HG03039 (cell line): Measurements from ENCODE around the gene DHRS7.

Source experiments
- ATAC-seq: cut with Tn5 transposase; IDR thresholded peaks from one replicate; pipeline ENCODE4 v1.9.1; 2021; ENCODE audit warnings: mild to moderate bottlenecking, moderate library complexity; ENCODE audit not compliant: unreplicated experiment

DHRS7 gene

DNA sequence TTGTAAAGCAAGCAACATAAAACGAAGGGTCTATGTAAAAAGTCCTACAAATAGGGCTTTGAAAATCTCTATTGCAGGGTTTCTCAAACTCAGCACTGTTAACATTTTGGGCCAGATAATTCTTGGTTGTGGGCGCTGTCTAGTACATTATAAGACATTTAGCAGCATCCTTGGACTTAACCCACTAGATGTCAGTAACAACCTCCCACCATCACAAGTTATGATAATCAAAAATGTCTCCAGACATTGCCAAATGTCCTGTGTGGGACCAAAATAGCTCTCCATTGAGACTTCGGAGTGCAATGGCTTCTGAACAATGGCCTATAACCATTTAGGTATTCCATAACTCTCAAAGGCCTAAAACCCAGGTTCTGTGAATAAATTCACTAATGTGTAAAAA, 22.9 kb upstream of the DHRS7 start:
- ATAC-seq: no peak

DNA sequence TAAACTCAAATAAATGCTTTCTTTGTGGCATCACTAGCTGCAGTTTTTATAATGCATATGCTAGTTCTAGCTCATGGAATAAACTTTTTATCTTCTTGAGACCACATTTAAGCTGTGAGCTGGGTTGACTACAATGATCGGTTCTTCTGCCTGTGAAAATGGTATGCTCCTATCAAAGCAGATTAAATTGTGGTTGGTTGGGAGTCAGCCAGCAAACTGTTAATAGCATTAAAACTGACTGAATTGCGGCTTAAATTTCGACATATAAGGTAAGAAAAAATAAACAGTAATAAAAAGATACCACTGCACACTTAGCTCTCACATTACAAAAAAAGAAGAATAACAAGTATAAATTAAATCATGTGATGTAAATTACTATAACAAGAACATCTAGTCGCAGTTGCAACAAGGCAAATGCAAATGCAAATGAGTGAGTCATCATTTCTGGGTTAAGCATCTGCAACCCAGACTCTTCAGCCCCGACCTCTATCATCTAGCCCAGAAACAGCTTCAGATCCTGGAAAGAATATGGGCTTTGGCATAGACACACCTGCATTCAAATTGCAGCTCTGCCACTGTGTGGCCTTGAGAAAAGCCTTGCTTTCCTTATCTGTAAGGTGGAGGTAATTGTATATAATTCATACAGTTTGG, 19.8 kb upstream of the DHRS7 start:
- ATAC-seq: no peak

DNA sequence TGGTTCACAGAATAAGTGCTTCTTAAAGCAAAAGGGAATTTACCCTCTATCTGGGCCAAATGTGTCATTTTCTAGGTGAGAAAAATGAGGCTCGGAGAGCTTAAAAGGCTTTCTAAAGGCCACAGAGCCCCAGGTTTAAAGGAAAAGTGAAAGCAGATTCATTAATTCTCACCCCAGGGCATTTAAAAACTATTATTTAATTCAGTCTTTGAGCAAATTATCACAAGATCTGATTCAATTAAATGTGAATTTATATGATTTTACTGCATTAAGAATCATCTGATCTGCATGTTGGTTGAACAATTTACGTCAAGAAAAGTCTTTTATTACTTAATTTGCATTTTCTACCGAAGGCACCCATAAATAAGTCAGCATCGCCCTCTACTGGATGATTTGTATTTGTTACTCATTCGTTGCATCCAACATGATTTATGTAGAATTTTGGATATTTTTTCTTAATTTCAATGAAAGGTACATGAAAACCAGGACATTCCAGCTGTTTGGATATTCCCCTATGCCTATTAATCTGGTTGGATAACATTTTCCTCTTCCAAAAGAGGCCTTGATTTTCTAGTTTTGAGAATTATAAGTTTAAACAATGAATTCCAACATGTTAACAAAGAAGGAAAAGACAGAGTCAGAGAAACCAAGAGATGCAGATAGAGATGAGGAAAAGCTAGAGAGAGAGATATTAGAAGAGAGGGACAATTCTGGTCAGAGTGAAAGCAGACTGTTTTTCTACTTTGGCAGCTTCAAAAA, 19.1 kb upstream of the DHRS7 start:
- no peak for ATAC-seq

DNA sequence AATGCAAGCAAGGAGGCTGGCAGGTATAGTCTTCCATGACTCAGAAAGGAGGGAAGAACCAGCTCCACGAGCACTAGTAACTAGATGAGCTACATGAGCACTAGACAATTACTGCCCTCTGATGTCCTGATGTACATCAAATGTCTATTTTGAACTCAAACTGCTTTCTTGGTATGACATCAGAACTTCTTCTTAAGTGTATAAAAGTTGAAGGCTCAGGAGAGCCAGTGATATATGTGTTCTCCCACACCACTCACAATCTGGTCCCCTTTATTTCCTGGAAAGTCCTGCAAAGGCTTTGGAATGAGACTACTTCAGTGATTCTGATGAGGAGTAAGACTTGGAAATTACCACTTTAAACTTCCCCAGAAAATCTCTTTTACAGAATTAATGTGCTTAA, 18.5 kb upstream of the DHRS7 start:
- no peak for ATAC-seq

DNA sequence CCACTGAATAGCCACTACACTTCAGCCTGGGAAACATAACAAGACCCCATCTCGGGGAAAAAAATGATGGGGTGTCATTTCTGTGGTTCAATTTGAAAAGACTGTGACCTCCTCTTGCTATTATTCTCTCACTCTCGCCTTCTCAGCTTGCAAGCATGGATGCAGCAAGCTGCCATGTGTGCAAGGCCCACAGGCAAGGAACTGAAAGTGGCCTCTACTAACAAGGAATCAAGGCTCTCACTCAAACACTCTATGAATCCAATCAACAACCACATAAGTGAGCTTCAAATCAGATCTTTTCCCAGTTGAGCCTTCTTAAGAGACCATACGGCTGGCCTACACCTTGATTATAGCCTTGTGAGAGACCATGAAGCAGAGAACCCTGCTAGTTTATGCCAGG, 17.9 kb upstream of the DHRS7 start:
- no peak for ATAC-seq

DNA sequence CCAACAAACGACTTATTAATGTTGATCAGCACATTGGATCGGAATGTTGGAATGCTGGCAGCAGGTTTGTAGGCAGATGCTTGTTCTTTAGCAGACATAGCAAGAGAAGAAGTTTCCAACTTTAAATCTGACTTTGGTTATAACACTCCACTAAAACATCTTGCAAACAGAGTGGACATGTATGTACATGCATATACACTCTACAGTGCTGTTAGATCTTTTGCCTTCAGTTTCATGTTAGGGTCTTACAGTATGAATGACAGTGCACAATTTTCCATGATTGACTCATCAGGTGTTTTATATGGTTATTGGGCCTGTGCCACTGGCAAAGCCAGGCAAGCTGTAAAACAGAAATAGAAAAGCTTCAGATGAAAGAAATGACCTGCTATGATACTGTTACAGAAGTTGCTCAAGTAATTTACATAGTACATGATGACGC, 14.3 kb upstream of the DHRS7 start:
- no peak for ATAC-seq

DNA sequence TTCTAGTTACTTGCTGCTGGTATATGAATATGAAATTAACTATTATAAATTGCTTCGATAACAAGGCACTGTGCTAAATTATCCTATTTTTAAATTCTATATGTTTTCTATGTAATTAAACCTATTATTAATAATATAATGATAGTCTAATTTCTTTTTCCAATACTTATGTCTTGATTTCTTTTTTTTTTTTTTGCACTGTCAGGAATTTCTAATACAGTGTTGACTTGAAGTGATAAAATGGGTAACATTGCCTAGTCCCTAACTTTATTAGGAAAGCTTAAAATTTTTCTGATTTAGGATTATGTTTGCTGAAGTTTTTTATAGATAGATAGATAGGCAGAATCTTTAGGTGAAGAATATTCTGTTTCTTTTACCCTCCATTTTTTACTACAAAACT, 13.6 kb upstream of the DHRS7 start:
- ATAC-seq: no peak

DNA sequence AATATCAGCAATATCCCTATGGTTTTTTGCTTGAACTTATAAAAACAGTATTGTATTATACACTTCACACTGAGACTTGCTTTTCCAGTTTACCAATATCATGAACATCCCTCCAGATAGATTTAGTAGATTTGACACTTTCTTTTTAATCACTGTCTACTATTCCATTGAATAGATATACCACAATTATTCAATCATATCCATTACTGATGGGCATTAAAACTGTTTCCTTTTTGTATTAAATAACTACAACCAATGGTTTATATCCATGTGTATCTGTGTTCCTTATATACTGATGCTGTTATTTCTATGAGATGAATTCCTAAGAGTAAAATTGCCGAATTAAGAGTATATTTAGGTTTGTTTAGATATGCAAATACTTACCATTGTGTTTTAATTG, 13.0 kb upstream of the DHRS7 start:
- ATAC-seq: no peak

DNA sequence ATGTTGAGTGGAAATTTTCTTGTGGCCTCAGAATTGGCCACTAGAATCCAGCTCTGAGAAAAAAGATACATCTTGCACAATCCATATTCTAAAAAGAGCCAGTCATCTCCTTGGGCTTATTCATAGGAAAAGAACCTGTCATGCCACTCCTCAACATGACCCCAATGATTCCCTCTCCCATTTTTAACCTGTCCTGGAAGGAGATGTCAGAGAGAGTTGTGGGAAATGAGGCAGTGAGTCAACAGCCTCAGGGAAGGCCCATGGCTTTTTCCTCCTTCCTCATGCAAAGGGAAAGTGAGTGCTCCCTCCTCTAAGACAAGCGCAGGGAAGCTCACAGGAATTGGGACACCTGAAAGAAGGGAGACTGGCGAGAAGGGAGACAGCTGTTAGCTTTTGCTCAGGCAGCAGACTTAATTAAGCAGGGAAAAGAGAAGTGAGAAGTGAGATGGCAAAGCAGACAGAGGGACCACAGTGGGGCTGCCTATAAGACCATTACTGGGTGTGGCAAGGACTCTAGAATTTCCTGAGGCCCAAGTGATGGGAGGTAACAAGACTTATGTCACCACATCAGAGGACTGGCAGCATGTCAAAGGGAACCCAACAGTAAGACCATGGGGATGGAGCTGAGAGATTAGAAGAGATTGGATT, 10.2 kb upstream of the DHRS7 start:
- no peak for ATAC-seq

DNA sequence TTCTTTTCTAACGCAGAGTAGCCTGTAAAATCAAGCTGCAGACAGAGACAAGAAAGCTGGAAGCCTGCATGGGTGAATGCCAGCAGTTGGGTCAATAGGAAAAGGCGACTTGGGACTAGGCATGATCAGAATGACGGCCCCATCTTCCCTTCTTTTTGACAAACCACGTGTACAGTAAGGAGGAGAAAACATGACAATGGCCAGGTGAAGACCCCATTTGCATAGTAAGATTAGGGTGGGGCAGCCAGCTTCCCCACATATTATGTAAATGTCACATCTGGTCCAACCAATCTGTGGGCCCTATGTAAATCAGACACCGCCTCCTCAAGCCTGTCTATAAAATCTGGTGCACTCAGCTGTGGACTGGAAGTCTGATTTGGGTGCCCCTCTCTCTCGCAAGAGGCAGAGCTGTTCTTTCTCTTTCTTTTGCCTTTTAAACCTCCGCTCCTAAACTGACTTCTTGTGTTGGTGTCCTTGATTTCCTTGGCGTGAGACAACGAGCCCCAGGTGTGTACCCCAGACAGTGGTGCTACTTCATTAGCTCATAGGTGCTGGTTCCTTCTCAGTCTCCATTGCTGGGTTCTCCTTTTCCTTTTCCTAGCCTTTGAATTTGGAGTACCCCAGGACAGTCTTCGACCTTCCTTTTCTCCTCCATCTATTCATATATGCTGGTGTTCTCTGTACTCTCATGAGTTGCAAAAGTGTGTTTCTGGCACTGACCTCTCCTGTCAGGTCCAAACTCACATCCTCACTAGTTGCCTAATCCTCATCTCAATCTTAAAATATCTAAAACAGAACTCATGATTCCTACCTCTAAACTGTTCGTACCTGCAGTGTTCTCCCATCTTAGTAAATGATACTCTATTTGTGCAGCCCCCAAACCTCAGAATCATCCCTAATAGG, 9.4 kb upstream of the DHRS7 start:
- ATAC-seq: no peak

DNA sequence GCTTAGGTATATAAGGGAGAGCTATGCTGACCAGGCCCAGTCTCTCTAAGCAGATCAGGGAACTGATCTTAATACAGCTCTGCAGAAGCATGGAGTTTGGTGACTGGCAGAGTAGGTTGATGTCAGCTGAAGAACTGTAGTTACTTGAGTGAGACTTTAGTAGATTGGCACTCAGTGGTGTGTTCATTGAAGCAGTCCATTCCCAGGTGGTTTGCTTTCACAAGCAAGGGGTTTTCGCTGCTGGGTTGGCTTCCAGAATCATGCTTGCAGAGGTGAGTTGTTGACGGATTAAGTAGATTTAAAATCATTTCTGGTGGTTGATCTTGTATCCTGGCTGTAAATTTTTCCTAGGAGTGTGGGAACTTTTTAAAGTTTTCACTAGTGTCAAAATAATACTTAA, 6.5 kb upstream of the DHRS7 start:
- no peak for ATAC-seq

DNA sequence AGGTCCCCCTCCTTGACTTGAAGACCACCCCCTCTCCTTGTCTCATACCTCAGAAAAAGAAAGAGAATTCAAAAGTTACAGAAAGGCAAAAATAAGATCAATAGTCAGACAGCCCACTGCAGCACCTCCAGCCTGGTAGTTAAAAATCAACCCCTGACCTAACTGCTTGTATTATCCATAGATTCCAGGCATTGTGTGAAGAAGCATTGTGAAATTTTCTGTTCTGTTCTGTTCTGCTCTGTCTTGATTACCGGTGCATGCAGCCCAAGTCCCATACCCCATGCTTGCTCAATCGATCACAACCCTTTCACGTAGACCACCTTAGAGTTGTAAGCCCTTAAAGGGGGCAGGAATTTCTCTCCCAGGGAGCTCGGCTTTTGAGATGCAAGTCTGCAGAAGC, 5.8 kb upstream of the DHRS7 start:
- ATAC-seq: no peak

DNA sequence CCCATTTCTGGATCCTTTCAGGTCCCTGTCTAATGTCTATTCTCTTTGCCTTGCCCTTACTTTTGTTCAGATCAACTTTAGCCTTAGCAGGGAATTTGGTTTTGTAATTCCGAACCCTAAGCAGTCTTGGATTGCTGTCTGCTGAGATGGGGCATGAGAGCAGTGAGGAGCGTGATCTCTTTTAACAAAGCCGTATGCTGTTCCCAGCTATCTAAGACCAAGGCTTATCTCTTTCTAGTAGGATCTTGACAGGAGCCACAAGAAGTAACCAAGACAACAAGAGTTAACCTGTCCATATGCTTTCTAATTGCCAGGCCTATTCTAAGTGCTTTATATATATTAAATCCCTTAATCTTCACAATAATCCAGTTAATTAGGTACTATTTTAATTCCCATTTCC, 4.5 kb upstream of the DHRS7 start:
- no peak for ATAC-seq

DNA sequence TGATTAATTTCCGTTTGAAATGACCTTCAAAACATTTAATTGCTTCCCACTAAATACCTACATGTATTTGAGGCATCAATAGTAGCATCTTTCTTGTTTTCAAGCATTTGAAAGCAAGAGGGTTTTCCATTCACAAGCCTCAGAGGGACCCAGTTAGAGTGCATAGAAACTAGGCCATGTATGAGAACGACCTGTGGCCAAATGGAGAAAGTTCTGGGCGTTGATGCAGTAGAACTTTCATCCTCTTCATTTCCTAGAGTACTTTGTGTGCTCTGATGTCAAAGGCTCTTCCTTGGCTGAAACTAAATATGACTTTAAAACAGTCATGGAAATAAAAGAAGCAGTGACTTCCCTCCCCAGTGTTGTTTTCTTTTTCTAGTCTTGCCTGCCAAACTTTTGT, 944 bp upstream of the DHRS7 start:
- no peak for ATAC-seq

DNA sequence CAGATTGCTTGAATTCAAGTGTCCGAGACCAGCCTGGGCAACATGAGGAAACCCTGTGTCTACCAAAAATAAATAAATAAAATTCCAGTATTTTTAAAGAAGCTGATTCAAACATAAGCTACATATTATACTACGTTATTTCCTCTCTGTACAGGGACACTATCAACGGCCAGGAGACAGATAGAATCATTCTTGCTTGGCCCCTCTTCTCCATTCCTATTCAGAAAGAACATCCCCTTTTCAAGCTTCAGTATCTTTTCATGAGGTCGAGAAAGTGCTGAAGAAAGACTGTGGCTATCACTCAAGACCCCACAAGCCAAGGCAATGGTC, 314 bp upstream of the DHRS7 start:
- ATAC-seq: no peak

DNA sequence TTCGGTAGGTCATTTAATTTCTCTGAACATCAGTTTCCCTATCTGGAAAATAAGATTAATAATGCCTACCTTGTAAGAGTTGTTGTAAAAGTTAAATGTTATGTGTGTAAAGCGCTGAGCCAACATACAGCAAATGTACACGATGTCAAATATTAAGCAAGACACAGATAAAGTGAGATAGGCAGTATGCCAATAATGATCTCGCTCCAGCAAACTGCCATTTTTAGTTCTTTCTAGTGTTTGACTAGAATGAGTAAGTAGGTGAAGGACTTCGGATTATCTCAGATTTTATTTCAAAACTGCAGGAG, 840 bp downstream of the DHRS7 start:
- peak; percentile 3 for ATAC-seq

DNA sequence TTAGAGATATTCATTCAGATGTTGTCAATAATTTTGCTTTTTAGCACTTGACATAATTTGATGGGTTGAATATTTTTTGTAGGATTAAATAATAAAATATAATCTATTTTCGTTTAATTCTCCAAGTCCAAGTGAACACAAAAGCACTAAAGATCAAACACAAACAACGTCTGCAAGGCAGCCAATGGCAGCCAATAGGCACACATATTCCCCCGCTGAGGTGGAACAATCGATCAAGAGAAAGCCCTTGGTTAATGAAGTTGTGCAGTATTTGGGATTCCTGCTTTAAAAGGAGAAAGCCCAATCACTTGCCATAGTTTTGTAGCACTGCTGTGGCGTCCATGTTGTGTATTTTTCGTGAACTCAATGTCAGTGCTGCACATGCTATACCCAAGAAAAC, 1.5 kb downstream of the DHRS7 start:
- ATAC-seq: no peak

DNA sequence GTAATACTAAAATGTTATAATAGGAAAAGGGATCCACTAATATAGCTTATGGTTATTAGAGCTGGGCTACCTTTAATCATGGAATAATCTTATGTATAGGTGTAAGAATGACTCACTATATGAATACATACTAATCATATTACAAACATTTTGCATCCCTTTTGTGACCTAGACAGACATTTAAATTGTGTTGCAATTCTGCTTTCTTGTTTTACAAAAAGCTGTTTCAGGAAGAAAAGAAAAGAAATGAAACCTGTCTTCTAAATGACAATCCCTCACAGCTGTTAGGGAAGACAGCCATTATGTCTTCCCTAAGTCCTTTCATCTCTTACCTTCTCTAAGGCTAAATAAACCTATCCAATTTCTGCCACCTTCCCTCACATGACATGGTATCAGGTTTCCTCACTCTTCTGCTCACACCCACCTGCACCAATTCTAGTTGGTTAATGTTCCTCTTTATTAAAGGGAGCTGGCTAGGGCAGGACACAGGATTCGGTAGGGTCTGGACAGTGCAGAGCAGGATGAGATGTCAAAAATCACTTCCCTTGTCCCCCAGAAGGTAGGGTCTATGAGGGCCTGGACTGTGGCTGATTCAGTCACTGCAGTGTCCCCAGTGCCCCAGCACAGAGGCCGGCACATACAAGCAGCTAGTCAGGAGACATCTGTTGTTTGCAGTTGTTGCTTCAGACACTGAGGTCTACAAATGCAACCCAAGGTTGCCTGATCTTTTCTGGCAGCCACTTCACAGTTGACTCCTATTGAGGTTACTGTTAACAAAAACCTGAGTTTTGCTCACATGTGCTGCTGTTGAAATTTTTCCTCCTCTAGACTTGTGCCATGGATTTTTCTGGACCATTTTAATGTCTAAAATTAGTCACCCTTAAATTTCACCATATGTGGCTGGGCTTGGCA, 3.7 kb downstream of the DHRS7 start:
- ATAC-seq: no peak

DNA sequence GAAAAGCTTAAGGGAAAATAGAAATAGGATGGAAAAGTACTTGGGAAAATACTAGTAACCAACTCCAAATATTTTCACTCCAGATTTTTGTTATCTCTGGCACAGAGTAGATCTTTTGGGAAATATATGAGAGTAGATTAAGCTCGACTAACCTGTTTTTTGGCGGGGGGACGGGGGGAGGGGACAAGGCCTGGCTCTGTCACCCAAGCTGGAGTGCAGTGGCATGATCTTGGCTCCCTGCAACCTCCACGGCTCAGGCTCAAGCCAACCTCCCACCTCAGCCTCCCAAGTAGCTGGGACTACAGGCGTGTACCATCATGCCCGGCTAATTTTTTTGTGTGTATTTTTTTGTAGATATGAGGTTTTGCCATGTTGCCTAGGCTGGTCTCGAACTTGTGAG, 4.8 kb downstream of the DHRS7 start:
- ATAC-seq: no peak

DNA sequence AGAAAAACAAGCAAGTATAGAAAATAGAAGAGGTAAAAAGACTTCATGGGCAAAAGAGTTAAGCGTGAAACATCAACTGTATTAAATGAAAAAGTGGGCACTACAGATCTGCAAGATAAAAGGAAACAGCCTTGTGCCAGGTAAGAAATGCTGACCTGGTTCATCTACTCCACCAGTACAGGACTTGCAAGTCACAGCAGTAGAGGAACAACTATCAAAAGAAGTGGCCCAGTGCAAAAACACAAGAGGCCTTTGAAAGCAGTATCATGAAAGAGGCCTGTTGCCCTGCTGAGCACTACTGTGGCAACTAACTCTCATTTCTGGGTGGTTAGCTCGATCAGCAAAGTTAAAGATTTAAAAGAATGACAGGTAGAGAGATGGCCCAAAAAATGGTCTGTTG, 10.5 kb downstream of the DHRS7 start:
- ATAC-seq: no peak

DNA sequence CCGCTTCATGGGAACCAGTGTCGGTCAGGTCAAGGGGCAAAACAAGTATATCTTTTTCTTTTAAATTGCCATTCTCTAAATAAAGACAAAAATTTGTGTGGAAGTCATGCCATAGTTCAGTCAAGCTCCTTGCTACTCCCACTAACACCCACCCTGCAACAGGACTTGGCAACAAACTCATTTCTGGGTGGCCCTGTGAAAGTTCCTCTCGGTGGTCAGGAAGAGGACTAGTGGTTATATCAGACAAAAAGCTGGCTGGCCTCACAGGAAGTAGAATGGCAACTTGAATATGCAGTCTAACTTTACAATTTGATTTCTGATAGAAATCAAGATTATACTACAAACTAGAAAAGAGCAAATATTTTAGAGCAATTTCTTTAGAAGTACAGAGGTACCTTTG, 11.2 kb downstream of the DHRS7 start:
- no peak for ATAC-seq
